Neuron (in vitro differentiated cells): Measurements from ENCODE around the gene PLEKHF1.

Experiments
- H2AFZ ChIP-seq: one replicate; pipeline ENCODE4 v1.6.1; 2013; ENCODE audit warnings: low read depth, mild to moderate bottlenecking, inconsistent platforms, low read length, moderate library complexity
- H3K27me3 ChIP-seq: one replicate; pipeline ENCODE4 v1.6.1; 2013; ENCODE audit warnings: low read length; ENCODE audit not compliant: insufficient read depth
- H3K36me3 ChIP-seq: one replicate; pipeline ENCODE4 v1.6.1; 2013; ENCODE audit warnings: low read length; ENCODE audit not compliant: insufficient read depth
- H3K4me1 ChIP-seq: one replicate; pipeline ENCODE4 v1.6.1; 2013; ENCODE audit warnings: low read length; ENCODE audit not compliant: insufficient read depth
- H3K4me3 ChIP-seq: 2 replicates; pipeline ENCODE4 v1.5.1; 2013; ENCODE audit warnings: mild to moderate bottlenecking, low read length, moderate library complexity
- H3K9me3 ChIP-seq: one replicate; pipeline ENCODE4 v1.6.1; 2013; ENCODE audit warnings: low read length

PLEKHF1 gene

DNA sequence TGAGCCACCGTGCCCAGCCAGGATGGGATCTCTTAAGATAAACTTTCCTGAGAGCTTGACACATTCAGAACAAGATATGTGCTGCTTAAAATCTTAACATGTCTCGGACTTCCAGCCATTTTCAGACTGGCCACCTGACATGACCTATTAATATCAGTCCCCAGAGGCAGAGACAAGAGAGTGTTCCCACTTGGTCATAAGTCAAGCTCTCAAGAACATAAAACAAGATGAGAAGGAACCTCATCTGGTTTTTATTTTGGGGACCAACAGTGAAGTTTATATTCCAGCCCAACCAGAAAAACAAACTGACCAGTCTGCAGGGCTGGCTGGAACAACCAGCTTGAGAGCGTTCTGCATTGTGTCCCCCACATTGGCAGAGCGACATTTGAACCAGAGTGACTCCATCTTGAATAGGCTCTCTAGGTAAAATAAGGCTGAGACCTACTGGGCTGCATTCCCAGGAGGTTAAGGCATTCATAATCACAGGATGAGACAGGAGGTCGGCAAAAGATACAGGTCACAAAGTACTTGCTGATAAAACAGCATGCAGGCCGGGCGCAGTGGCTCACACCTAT lies 21.8 kb upstream of the PLEKHF1 start:
- Histone ChIP-seq H3K4me3 (no peak overlapping the region), H3K4me1 (no peaks in the 10 kb centered on the region), H3K9me3 (no peaks in the 10 kb centered on the region), H2AFZ (no peak overlapping the region), H3K36me3 (no peaks in the 10 kb centered on the region), H3K27me3 (peaks cover 14% of the 10 kb centered on the region)

DNA sequence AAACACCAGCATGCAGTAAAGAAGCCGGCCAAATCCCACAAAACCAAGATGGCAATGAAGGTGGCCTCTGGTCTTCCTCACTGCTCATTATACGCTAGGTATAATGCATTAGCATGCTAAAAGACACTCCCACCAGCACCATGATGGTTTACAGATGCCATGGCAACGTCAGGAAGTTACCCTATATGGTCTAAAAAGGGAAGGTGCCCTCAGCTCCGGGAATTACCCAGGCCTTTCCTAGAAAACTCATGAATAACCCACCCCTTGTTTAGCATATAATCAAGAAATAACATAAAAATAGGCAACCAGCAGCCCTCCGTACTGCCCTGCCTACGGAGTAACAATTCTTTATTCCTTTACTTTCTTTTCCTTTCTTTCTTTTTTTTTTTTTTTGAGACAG lies 21.1 kb upstream of the PLEKHF1 start:
- Histone ChIP-seq H3K36me3 (no peaks in the 10 kb centered on the region), H3K4me1 (no peaks in the 10 kb centered on the region), H3K9me3 (no peaks in the 10 kb centered on the region), H3K4me3 (no peak overlapping the region), H3K27me3 (peaks cover 14% of the 10 kb centered on the region), H2AFZ (no peak overlapping the region)

DNA sequence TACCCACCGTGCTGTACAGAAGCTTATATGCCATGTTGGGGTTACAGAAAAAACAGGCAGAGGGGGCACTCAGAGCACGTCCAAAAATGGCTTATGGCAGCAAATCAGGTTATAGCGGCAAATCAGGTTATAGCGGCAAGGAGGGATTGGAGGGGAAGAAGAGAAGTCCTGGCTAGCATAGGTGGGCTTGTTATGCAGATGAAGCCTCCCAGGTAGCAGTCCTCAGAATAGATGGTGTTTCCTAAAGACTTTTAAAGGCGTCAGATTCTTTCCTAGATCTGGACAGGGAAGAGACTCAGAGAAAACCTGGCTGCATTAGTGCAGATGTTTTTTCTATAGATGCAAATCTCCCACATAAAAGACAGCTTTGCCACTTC lies 19.8 kb upstream of the PLEKHF1 start:
- Histone ChIP-seq H3K4me1 (no peaks in the 10 kb centered on the region), H3K4me3 (no peak overlapping the region), H3K27me3 (peaks cover 14% of the 10 kb centered on the region), H2AFZ (no peak overlapping the region), H3K9me3 (no peaks in the 10 kb centered on the region), H3K36me3 (no peaks in the 10 kb centered on the region)

DNA sequence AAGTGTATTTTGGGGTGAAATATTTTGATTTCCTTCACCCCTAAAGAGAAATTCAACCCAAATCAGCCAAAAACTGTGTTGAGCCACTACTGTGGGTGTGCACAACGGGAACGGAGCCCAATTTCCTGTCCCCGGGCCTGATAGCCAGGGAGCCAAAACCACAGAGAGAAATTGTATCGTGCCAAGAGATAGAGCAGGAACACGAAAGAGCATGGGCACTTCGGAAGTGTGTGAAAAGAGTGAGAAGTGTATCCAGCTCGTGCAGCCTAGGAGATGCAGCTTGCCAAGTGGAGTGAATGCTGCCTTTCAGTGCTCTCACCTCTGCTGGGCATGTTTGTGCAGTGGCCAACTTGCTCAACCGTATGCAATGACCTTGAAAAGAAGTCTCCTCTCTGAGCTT lies 19.4 kb upstream of the PLEKHF1 start:
- Histone ChIP-seq H3K4me3 (no peak overlapping the region), H2AFZ (no peak overlapping the region), H3K9me3 (no peaks in the 10 kb centered on the region), H3K4me1 (no peaks in the 10 kb centered on the region), H3K36me3 (no peaks in the 10 kb centered on the region), H3K27me3 (peaks cover 14% of the 10 kb centered on the region)

DNA sequence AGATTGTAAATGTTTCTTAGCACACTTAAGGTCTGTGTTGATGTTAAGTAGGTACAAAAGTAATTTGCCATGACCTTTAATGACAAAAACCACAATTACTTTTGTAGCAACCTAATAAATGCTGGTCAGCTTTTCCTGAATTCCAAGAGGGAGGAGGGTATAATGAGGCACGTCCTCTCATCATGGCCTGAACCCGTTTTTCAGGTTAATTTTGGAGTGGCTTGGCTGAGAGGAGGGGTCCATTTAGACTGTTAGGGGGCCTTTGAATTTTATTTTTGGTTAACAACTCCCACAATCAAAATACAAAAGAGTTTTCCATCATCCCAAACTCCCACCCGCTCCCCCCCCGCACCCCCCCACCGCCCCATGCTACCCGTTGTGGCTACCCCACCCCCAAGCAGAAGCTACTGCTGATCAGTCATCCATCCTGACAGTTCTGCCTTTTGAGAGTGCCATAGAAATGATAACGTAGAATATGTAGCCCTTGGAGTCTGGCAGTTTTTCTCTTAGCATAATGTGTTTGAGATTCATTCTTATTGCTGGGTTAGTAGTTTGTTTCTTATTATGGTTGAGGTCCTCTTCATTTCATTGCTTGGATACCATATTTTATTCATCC lies 14.4 kb upstream of the PLEKHF1 start:
- Histone ChIP-seq H2AFZ (no peak overlapping the region), H3K9me3 (no peaks in the 10 kb centered on the region), H3K4me3 (no peak overlapping the region), H3K36me3 (no peaks in the 10 kb centered on the region), H3K27me3 (peaks cover 2% of the 10 kb centered on the region), H3K4me1 (no peaks in the 10 kb centered on the region)

DNA sequence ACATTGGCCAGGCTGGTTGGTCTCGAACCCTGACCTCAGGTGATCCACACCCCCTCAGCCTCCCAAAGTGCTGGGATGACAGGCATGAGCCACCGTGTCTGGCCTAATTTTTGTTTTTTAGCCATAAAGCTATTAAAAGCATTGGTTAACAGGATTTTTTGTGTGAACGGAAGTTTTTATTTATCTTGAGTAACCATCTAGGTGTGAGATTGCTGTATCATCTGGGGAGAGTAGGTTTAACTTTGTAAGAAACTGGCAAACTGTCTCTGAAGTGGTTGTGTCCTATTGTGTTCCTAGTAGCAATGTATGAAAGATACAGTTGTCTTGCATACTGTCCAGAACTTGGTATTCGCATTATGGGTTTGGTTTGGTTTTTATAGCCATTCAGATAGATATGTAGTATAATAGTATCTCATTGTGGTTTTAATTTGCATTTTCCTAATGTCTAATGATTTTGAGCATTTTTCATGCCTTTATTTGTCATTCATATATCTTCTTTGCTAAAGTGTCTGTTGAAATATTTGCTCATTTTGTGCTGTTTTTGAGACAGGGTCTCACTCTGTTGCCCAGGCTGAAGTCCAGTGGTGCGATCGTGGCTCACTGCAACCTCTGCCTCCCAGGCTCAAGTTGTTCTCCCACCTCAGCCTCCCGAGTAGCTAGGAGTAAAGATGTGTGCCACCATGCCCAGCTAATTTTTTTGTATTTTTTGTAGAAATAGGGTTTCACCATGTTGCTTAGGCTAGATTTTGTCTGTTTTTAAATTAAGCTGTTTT lies 13.5 kb upstream of the PLEKHF1 start:
- Histone ChIP-seq H3K4me3 (no peak overlapping the region), H3K9me3 (no peaks in the 10 kb centered on the region), H2AFZ (no peak overlapping the region), H3K27me3 (no peaks in the 10 kb centered on the region), H3K36me3 (no peaks in the 10 kb centered on the region), H3K4me1 (no peaks in the 10 kb centered on the region)

DNA sequence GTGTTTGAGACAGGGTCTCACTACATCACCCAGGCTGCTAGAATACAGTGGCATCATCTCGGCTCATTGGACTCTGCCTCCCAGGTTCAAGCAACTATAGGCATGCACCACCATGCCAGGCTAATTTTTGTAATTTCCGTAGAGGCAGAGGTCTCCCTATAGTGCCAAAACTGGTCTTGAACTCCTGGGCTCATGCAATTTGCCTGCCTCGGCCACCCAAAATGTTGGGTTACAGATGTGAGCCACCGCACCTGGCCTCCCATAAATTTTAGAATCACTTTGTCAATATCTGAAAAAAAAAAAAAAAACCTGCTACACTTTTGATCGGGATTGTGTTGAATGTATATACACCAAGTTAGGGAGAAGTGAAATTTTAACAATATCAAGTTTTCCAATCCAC lies 11.9 kb upstream of the PLEKHF1 start:
- H3K36me3 ChIP-seq: no peaks in the 10 kb centered on the region
- no peaks in the 10 kb centered on the region for H3K27me3 ChIP-seq
- H3K4me1 ChIP-seq: no peaks in the 10 kb centered on the region
- H3K4me3 ChIP-seq: no peak overlapping the region
- H2AFZ ChIP-seq: no peak overlapping the region
- no peaks in the 10 kb centered on the region for H3K9me3 ChIP-seq

DNA sequence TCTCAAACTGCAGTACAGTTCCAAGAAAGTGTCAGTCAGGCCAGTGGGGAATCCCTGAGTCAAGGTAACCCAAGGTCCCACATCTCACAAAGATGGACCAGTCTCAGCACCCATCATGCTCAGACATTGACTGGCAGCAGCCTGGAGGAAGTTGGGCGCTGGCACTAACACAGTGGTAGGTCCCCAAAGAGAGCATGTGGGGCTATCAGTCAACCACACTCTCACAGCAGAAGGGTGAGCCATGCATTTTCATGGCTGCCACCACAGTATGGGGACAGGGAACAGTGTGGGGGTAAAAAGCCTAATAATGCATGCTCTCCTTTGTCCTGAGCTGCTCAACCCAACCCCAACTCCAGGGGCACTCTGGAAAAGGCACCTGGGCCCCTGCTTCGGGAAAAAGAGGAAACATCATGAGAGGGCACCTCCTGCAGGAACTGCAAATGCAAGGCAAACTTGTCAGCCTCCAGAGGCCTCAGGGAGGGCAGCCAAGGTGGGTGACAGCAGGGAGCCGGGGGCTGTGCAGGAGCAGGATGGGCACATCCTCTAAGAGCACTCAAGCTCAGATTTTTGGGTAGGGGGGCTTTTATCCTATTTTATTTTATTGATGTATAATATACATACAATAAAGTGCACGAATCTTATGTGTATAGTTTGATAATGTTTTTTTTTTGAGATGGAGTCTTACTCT lies 9.5 kb upstream of the PLEKHF1 start:
- H3K36me3 ChIP-seq: no peaks in the 10 kb centered on the region
- no peaks in the 10 kb centered on the region for H3K9me3 ChIP-seq
- no peak overlapping the region for H3K4me3 ChIP-seq
- no peak overlapping the region for H2AFZ ChIP-seq
- H3K4me1 ChIP-seq: no peaks in the 10 kb centered on the region
- H3K27me3 ChIP-seq: peaks cover 4% of the 10 kb centered on the region

DNA sequence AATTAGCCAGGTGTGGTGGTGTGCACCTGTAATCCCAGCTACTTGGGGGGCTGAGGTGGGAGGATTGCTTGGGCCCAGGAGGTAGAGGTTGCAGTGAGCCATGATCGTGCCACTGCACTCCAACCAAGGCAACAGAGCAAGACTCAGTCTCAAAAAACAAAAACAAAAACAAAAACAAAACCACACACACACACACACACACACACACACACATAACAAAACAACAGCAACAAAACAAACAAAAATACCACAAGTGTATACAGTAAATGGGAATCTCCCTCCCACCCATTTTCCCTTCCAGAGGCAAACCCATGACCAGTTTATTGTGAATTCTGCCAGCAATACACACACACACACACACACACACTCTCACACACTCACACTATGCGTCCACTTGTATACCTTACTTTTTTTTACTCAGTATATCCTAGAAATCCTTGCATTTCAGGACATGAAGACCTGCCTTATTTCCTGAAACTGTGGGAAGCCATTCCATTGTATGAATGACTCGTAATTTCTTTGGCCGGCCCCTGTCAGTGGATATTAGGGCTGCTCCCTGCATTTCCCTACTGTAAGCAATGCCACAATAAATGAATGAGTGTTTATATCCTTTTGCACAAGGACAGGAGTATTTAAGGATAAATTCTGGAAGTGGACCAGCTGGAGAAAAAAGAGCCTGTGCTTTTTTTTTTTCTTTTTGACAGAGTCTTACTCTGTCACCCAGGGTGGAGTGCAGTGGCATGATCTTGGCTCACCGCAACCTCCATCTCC lies 6.9 kb upstream of the PLEKHF1 start:
- Histone ChIP-seq H3K4me1 (peaks cover 6% of the 10 kb centered on the region), H3K27me3 (peaks cover 14% of the 10 kb centered on the region), H3K9me3 (no peaks in the 10 kb centered on the region), H3K4me3 (no peak overlapping the region), H3K36me3 (no peaks in the 10 kb centered on the region), H2AFZ (no peak overlapping the region)

DNA sequence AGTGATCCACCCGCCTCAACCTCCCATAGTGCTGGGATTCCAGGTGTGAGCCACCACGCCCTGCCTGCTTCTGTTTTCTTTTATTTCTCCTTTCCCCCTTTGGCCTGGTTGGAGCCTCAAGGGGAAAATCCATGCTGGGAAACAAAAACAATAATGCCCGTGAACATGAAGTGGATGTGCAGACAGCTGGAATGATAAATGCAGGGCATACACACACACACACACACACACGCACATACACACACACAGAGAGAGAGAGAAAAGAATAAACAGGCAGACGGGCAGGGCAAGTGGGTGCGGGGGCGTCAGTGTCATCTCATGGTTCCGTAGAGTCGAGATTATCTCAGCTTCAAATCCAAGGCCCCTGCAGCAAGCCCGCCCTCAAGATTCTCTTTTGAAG lies 4.4 kb upstream of the PLEKHF1 start:
- Histone ChIP-seq H3K27me3 (peaks cover 28% of the 10 kb centered on the region), H3K9me3 (no peaks in the 10 kb centered on the region), H3K4me3 (no peak overlapping the region), H3K36me3 (no peaks in the 10 kb centered on the region), H2AFZ (no peak overlapping the region), H3K4me1 (peaks cover 15% of the 10 kb centered on the region)

DNA sequence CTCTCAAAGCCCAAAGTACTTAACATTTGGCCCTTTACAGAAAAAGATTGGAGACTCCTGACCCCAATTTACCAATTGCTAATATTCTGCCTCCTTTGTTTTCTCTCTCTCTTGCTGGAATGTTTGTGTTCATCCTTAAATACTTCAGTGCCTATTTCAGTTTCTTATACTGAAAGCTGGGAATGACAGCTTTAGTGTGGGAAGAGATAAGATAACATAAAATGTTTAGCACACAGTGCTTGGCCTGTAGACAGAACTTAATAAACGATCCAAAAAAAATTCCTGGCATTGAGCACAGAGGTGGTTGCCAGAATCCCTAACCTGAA lies 3.0 kb upstream of the PLEKHF1 start:
- no peak overlapping the region for H2AFZ ChIP-seq
- H3K27me3 ChIP-seq: peaks cover 31% of the 10 kb centered on the region
- no peaks in the 10 kb centered on the region for H3K36me3 ChIP-seq
- H3K9me3 ChIP-seq: no peaks in the 10 kb centered on the region
- no peak overlapping the region for H3K4me3 ChIP-seq
- H3K4me1 ChIP-seq: peaks cover 29% of the 10 kb centered on the region

DNA sequence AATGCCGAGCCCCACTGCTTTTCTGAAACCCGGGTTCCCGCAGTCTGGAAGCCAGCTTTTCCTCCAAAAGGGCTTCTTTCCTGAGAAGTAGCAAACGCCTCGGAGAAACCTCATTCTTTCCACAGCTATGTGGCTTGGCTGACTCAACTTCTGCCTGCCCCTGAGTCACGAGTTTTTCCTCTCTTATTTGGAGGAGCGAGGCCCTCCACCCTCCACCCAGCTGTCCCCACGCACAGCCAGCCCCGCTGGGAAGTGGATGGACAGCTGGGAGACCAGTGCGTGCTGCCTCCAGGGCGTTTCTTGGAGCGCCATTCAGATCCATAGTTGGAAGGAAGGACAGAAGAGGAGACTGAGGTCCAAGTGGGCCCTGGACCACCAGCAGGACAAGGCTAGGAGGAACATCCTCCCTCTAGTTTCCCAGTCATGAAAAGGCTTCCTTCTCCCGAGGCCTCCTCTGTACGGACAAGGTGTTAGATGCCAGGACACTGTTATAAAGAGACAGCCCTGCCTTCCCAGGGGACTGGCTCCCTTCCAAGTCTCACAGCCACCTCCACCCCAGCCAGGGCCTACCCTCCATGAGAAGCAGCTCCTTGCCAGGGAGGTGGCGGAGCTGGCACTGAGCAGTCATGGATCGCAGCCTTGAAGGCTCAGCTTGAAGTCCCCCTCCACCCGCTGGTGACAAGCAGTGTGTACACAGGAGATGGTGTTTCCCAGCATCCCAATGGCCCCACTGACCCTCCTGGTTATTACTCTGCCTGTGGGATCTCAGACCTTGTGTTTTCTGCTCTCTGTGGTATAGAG lies 2.5 kb upstream of the PLEKHF1 start:
- Histone ChIP-seq H3K9me3 (no peaks in the 10 kb centered on the region), H3K4me1 (peaks cover 30% of the 10 kb centered on the region), H3K4me3 (no peak overlapping the region), H3K36me3 (no peaks in the 10 kb centered on the region), H3K27me3 (peaks cover 31% of the 10 kb centered on the region), H2AFZ (no peak overlapping the region)
